ENCODE measurements around the gene EIF2AK2.

DNA sequence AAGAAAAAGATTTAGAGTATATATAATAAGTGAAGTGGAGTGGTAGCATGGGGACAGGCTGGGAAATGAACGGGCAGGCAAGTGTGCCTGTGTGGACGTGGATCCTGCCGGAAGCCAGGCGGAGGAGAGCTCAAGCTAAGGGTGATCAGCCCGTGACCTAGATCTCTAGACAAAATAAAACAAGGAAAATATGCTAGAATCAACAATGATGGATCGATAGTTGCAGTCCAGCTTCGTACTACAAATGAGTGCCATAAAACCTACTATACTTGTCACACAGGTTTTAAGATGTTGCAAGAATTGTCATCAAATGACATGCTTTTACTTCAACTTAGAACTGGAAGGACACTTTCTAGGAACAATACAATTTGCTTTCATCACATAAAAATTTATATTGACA lies 8.5 kb downstream of the EIF2AK2 start:
- TF ChIP-seq RAD21 (conservative IDR thresholded peaks at IDR 0.05 in 1 of 2, IDR thresholded peaks at IDR 0.05 in 1 of 2) (no peak), ESRRA (IDR thresholded peaks at IDR 0.05; ENCODE audit: borderline replicate concordance, low read length) (no peak), CEBPB (IDR thresholded peaks at IDR 0.05) (no peak), EP300 (IDR thresholded peaks at IDR 0.05) (no peak), POLR2A (IDR thresholded peaks at IDR 0.05; ENCODE audit: low read length) (no peak), TFCP2L1 (CRISPR knock-in tag; IDR thresholded peaks at IDR 0.05) (no peak), JUN (IDR thresholded peaks at IDR 0.05) (no peak), FOSL2 (IDR thresholded peaks at IDR 0.05) (no peak), FOSL2 (CRISPR knock-in tag; IDR thresholded peaks at IDR 0.05) (no peak), KDM5A (IDR thresholded peaks at IDR 0.05) (no peak), MYC (IDR thresholded peaks at IDR 0.05; ENCODE audit: borderline replicate concordance, low read length) (no peak), ZFP36 (IDR thresholded peaks at IDR 0.05; ENCODE audit: borderline replicate concordance, partially characterized antibody) (no peak)
- TF ChIP-seq, protein P1, sequence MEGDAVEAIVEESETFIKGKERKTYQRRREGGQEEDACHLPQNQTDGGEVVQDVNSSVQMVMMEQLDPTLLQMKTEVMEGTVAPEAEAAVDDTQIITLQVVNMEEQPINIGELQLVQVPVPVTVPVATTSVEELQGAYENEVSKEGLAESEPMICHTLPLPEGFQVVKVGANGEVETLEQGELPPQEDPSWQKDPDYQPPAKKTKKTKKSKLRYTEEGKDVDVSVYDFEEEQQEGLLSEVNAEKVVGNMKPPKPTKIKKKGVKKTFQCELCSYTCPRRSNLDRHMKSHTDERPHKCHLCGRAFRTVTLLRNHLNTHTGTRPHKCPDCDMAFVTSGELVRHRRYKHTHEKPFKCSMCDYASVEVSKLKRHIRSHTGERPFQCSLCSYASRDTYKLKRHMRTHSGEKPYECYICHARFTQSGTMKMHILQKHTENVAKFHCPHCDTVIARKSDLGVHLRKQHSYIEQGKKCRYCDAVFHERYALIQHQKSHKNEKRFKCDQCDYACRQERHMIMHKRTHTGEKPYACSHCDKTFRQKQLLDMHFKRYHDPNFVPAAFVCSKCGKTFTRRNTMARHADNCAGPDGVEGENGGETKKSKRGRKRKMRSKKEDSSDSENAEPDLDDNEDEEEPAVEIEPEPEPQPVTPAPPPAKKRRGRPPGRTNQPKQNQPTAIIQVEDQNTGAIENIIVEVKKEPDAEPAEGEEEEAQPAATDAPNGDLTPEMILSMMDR (IDR thresholded peaks at IDR 0.05), result no peak
- TF ChIP-seq, protein P2, sequence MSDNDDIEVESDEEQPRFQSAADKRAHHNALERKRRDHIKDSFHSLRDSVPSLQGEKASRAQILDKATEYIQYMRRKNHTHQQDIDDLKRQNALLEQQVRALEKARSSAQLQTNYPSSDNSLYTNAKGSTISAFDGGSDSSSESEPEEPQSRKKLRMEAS (IDR thresholded peaks at IDR 0.05), result no peak
